Right lung (tissue), 5 donors: ENCODE results near the gene NDUFA1. TPM values are rescaled to one million over a fixed set of nuclear protein-coding genes. Genes with fewer than 3 reads are reported as not detected.
"Not testable (repeated sequence)": the region's sequence is repeated elsewhere in the genome, so short reads cannot be mapped to it uniquely, and the experiment has no call there.

Experiments used
- DNase-seq, 2 donors: peaks; one replicate each; pipeline ENCODE4 v3.0.0-alpha.2; 2013
- polyA plus RNA-seq, 5 donors: library from polyadenylated mRNA; unstranded; fragments of 120-200 nt; gene quantifications; one replicate each; pipeline versions ENCODE4 v1.2.1 to v1.2.3, GENCODE V29; 2013; ENCODE audit warnings: inconsistent platforms in 1 of 5, low replicate concordance in 1 of 5; ENCODE audit not compliant: insufficient read length in 5 of 5, insufficient read depth in 1 of 5

Gene NDUFA1
- polyA plus RNA-seq, 5 donors: 74.3 to 99.1 (median 85.9) TPM

DNA sequence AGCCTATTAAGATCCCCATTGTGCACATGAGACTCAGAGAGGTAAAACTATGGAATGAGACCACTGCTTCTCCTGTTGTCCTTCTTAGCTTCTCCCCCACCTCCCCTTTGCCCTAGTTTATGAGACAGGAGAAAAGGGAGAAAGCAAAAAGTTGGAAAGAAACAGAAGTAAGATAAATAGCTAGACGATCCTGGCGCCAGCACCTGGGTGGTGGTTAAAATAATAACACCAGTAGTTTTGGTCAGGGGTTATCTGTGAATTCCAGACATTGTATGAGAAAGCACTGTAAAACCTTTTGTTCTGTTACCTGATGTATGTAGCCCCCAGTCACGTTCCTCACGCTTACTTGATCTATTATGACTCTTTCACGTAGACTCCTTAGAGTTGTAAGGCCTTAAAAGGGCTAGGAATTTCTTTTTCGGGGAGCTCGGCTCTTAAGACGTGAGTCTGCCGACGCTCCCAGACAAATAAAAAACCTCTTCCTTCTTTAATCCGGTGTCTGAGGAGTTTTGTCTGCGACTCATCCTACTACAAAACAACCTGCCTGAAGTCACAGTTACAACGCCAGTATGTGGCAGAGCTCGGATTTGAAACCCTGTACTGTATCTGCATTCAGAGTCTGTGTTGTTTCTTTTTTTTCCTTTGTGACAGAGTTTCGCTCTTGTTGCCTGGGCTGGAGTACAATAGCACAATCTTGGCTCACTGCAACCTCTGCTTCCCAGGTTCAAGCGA, 20.5 kb downstream of the NDUFA1 start:
- DNase-seq: not testable (repeated sequence)

DNA sequence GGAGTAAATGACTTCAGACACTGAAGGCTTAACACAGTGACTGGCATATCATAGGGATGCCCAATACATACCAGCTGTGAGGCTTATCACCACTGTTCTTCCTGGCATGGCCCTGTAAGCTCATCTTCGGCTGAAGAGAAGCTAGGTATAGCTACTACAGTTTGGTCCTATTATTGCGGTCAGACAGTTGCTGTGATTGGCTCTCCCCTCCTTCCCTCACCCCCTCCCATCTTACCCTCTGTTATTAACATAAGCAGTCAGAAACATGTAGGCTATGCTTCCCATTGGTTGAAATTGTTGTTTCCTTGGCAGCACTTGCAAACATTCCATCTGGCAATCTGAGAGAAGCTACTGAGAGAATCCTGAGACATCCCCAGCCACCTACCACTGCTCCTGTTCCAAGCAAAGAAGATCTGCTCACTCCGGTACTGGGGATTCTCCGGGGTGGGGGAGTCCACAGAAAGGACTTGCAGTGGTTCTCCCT, 24.3 kb downstream of the NDUFA1 start, which contains the start of gene AKAP14:
Gene AKAP14 (plus strand): TSS at position 51 of the 484 bp plus-strand sequence. CDS start 7,331 bp downstream, outside the sequence.
- DNase-seq: no peak

DNA sequence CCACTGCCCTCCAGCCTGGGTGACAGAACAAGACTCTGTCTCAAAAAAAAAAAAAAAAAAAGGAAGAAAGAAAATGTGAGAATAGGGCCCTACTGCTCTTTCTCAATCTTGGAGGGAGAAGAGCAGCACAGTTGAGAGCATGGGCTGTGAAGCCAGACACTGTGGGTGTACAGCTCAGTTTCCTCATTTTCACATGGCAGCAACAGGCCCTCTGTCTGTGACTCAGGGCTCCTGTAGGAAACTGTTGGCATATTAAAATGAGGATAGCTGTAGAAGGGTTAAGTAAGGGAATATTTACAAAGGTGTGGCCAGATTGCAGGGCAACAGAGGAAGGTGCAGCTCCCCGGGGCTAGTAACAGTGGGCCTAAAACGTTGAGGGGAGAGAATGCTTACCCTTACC, 27.5 kb downstream of the NDUFA1 start:
- no peak for DNase-seq

DNA sequence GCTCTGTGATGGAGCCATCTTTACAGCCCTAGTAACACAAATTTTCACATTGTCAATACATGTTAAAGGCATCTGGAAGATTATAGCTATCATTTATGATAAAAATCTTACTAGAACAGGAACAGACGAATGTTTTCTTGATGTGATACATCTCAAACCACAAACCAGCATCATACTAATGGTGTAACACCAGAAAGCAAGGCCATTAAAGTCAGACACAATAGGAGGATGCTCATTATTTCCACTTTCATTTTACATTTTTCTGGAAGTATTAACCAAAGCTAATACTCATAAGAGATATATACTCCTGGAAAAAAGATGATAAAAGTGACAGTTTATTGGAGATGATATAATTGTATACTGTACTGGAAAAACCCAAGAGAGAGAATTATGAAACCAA, 29.3 kb downstream of the NDUFA1 start:
- DNase-seq: no peak

DNA sequence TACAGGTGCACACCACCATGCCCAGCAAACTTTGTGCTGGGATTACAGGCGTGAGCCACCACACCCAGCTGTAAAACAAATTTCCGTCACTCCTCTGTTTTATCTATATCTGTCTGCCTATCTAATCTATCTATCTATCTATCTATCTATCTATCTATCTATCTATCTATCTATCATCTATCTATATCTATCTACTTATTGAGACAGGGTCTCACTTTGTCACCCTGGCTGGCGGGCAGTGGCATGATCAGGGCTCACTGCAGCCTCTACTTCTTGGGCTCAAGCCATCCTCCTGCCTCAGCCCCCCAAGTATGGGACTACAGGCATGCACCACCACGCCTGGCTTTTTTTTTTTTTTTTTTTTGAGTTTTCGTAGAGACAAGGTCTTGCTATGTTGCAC, 44.7 kb downstream of the NDUFA1 start:
- DNase-seq: no peak

DNA sequence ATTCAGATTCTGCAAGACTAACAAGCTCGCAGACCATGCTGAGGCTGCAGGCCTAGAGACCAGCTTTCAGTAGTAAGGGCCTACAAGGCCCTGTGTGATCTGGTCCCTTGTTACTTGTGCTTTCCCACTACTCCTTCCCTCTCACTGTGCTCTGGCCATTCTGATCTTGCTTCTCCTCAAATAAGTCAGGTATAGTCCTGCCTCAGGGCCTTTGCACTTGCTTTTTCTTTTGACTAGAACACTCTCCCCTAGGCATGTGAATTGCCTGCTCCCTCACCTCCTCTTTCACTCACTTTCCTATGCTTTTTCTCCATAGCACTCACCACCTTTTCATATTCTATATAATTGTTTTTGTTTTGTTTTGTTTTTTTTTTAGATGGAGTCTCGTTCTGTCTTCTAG, 46.2 kb downstream of the NDUFA1 start:
- DNase-seq: no peak

DNA sequence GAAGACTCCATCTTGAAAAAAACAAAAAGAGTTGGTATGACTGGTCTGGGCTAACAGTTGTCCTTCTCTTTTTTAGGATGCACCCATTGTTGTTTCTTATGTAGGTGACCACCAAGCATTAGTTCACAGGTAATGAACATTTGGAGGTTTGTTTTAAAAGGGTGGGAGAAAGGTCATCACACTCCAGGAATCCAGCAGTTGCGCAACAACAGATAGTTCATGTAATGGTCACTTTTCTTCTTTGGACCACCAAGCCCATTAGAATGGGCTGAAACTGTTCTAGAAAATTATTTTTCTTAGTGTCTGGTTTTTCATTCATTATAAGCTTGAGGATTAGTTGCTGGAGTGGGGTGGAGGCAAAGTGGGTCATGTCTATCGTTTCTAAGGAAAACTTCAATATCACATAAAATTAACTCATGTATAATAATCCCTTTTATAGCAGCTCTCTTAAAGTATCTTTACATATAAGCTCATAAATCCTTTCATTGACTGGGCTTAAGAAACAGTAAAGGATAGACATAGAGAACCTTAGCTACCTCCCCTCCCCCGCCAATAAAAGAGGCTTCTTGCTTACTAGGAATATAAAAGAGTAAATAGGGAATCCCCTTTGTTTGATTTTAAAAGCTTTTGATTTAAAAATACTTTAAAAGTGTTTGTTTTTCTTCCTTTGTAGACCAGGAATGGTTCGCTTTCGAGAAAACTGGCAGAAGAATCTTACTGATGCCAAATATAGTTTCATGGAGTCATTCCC, 48.4 kb downstream of the NDUFA1 start:
- no peak for DNase-seq

DNA sequence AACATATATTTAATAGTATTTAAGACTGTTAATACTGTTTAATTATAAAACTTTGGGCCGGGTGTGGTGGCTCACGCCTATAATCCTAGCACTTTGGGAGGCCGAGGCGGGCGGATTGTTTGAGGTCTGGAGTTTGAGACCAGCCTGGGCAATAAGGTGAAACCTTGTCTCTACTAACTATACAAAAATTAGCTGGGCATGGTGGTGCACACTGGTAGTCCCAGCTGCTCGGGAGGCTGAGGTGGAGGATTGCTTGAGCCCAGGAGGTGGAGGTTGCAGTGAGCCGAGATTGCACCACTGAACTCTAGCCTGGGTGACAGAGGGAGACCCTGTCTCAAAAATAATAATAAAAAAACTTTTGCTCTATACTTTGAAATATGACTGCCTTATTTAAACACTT, 50.8 kb downstream of the NDUFA1 start:
- not testable (repeated sequence) for DNase-seq

Other genes with a start within 250 kb of the NDUFA1 start
- gene SEPTIN6, start 178.7 kb upstream of the NDUFA1 start, polyA plus RNA-seq: 10 to 100 TPM; 26.7 to 42.0 (median 35.4) TPM
- gene SOWAHD, start 113.2 kb upstream of the NDUFA1 start, polyA plus RNA-seq: under 1 TPM; 0.40 to 0.56 (median 0.54) TPM
- 1,000 to 10,000 TPM; 2,580 to 3,320 (median 2,716) TPM for gene RPL39, start 80.2 kb upstream of the NDUFA1 start, polyA plus RNA-seq
- gene UPF3B, start 18.9 kb upstream of the NDUFA1 start, polyA plus RNA-seq: 10 to 100 TPM; 20.9 to 32.0 (median 27.7) TPM
- 10 to 100 TPM; 10.2 to 14.1 (median 11.9) TPM for gene RNF113A, start 99 bp upstream of the NDUFA1 start, polyA plus RNA-seq
- 1 to 10 TPM; 1.2 to 5.5 (median 3.8) TPM for gene AKAP14, start 24.1 kb downstream of the NDUFA1 start, polyA plus RNA-seq
- 10 to 100 TPM; 12.1 to 16.9 (median 14.8) TPM for gene NKAP, start 71.9 kb downstream of the NDUFA1 start, polyA plus RNA-seq
- not detected for gene RHOXF2B, start 205.9 kb downstream of the NDUFA1 start, polyA plus RNA-seq
- 1 to 10 TPM in 2 of 5 donors, under 1 TPM in 3; 0.32 to 1.1 (median 0.94) TPM for gene RHOXF1, start 244.1 kb downstream of the NDUFA1 start, polyA plus RNA-seq